ENCODE results near the gene CSMD2. TPM values are rescaled to one million over a fixed set of nuclear protein-coding genes. Genes with fewer than 3 reads are reported as not detected.
A peak's percentile ranks its signal among the peaks of the same experiment; 100 is the strongest.

CSMD2 gene
- total RNA-seq, 1 donor from 2014 or later, result 0.75 TPM

DNA sequence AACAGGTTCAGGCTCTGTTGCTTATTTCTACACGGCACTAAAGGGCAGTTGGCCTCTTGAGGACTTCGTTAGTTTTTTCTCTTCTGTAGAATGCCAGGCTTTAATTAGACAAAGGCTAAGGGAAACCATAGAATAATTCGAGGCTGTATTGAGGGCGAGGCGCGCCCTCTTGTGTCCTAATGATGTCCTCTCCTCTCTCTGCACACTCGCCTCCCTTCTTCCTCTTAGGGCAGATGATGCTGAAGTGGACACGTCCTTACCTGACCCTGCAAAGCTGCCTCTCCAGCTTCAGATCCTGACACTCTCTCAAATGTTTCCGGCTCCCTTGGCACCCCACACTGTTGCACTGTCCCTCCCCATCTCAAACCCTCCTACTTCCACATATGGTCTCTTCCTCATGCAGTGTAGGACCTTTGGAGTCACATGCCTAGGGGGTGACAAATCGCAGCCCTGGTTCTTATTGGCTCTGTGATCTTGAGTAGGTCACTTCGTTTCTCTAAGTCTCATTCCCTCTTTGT lies 694.5 kb downstream of the CSMD2 start:
- H3K27me3 ChIP-seq (ENCODE audit: control insufficient read depth, insufficient read depth, low read length), result no peaks in the 10 kb centered on the region
- H3K4me3 ChIP-seq (ENCODE audit: low read depth, low read length), result no peak overlapping the region
- no peaks in the 10 kb centered on the region for H3K36me3 ChIP-seq (ENCODE audit: control insufficient read depth, insufficient read depth, low read length)
- TF ChIP-seq, protein P1, sequence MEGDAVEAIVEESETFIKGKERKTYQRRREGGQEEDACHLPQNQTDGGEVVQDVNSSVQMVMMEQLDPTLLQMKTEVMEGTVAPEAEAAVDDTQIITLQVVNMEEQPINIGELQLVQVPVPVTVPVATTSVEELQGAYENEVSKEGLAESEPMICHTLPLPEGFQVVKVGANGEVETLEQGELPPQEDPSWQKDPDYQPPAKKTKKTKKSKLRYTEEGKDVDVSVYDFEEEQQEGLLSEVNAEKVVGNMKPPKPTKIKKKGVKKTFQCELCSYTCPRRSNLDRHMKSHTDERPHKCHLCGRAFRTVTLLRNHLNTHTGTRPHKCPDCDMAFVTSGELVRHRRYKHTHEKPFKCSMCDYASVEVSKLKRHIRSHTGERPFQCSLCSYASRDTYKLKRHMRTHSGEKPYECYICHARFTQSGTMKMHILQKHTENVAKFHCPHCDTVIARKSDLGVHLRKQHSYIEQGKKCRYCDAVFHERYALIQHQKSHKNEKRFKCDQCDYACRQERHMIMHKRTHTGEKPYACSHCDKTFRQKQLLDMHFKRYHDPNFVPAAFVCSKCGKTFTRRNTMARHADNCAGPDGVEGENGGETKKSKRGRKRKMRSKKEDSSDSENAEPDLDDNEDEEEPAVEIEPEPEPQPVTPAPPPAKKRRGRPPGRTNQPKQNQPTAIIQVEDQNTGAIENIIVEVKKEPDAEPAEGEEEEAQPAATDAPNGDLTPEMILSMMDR (IDR thresholded peaks at IDR 0.05; ENCODE audit: insufficient read depth, low read length, poor library complexity, severe bottlenecking), result peak; percentile 82
- DNase-seq (ENCODE audit: low read depth), result no peak

DNA sequence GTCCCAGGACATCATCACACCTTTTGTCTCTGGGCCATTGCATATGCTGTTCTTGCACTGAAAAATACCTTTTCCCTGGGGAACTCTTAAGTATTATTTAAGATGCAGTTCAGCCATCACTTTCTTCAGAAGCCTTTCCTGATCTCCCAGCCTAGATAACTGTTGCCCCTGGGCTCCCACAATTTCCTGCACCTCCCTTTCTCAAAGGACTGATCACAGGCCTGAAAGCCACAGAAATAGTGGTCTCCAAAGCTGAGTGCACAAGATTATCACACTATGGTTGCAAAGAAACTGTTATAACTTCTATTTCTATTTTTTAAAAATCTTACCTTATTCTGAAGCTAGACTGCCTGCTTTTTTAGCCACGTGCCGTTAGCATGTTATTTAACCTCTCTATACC lies 695.3 kb downstream of the CSMD2 start:
- H3K4me3 ChIP-seq (ENCODE audit: low read depth, low read length), result no peak overlapping the region
- no peaks in the 10 kb centered on the region for H3K36me3 ChIP-seq (ENCODE audit: control insufficient read depth, insufficient read depth, low read length)
- no peaks in the 10 kb centered on the region for H3K27me3 ChIP-seq (ENCODE audit: control insufficient read depth, insufficient read depth, low read length)
- no peak for DNase-seq (ENCODE audit: low read depth)
- TF ChIP-seq, protein P1 (IDR thresholded peaks at IDR 0.05; ENCODE audit: insufficient read depth, low read length, poor library complexity, severe bottlenecking), result no peak

DNA sequence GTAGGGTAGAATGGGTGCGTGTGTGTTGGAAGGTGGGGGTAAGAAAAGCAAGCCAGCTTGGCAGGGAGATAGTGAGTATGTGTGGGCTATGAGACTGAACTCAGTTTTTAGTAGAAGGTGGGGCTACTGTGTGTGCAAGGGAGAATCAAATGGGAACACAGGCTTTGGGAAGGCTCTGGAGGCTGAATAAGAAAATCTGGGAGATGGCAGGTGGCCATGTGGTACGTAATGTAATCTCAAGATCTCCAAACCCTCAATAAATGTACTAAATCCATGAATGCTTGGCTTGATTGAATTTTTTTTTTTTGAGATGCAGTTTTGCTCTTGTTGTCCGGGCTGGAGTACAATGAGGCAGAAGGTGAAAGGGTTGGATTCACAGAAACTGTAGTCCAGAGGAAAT lies 696.1 kb downstream of the CSMD2 start:
- no peak for DNase-seq (ENCODE audit: low read depth)
- Histone ChIP-seq H3K36me3 (ENCODE audit: control insufficient read depth, insufficient read depth, low read length) (no peaks in the 10 kb centered on the region), H3K27me3 (ENCODE audit: control insufficient read depth, insufficient read depth, low read length) (no peaks in the 10 kb centered on the region), H3K4me3 (ENCODE audit: low read depth, low read length) (no peak overlapping the region)
- TF ChIP-seq, protein P1 (IDR thresholded peaks at IDR 0.05; ENCODE audit: insufficient read depth, low read length, poor library complexity, severe bottlenecking), result no peak

DNA sequence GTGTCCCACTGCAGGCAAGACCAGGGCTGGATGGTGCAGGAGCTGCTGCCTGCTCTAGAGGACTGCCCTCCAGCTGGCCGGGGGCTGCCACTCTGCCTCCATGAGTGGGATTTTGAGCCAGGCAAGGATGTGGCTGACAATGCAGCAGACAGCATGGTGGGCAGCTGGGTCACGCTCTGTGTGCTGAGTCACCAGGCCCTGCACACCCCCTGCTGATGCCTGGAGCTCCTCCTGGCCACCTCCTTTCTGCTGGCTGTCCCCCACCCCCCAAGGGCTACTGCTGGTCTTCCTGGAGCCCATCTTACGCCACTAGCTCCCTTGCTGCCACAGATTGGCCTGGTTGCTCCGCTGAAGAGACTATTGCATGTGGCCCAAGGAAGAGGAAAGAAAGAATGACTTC lies 696.5 kb downstream of the CSMD2 start:
- H3K36me3 ChIP-seq (ENCODE audit: control insufficient read depth, insufficient read depth, low read length), result no peaks in the 10 kb centered on the region
- no peaks in the 10 kb centered on the region for H3K27me3 ChIP-seq (ENCODE audit: control insufficient read depth, insufficient read depth, low read length)
- DNase-seq (ENCODE audit: low read depth), result no peak
- no peak overlapping the region for H3K4me3 ChIP-seq (ENCODE audit: low read depth, low read length)
- TF ChIP-seq, protein P1 (IDR thresholded peaks at IDR 0.05; ENCODE audit: insufficient read depth, low read length, poor library complexity, severe bottlenecking), result no peak

DNA sequence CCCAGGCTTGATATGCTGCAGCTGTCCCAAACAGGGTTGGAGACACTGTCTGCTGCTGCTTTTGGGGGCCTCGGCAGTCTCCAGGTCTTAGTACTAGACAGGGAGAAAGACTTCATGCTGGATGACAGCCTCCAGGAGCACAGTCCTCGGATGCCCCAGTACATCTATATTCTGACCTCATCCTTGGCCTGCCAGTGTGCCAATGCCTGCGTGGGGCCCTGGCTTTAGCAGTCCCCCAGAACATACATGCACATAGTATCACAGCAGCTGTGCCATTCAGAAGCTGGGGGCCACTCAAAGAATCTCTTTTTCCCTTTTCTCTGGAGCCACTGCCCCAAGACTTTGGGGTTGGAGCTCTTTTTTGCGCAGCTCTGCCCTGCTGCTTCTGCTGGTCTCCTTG lies 697.0 kb downstream of the CSMD2 start:
- TF ChIP-seq, protein P1 (IDR thresholded peaks at IDR 0.05; ENCODE audit: insufficient read depth, low read length, poor library complexity, severe bottlenecking), result no peak
- no peaks in the 10 kb centered on the region for H3K36me3 ChIP-seq (ENCODE audit: control insufficient read depth, insufficient read depth, low read length)
- H3K27me3 ChIP-seq (ENCODE audit: control insufficient read depth, insufficient read depth, low read length), result no peaks in the 10 kb centered on the region
- DNase-seq (ENCODE audit: low read depth), result no peak
- H3K4me3 ChIP-seq (ENCODE audit: low read depth, low read length), result no peak overlapping the region

DNA sequence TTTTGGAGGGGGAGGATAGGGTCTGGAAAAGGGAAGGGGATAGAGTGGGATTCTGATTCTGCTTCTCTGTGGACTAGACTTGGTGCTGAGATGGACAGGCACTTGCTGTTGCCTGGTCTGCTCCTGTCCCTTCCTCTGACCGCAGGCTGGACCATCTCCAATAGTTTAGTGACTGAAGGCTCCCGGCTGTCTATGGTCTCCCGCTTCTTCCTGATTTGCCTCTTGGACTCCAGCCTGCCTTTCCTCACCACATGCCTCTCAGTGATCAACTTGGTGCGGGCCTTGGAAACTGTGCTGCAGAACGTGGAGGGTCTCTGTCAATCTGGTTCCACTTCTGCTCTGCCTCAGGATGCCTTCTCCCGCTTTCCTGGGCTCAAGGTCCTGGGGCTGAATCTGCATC lies 698.9 kb downstream of the CSMD2 start:
- Histone ChIP-seq H3K4me3 (ENCODE audit: low read depth, low read length) (no peak overlapping the region), H3K27me3 (ENCODE audit: control insufficient read depth, insufficient read depth, low read length) (no peaks in the 10 kb centered on the region), H3K36me3 (ENCODE audit: control insufficient read depth, insufficient read depth, low read length) (no peaks in the 10 kb centered on the region)
- no peak for DNase-seq (ENCODE audit: low read depth)
- TF ChIP-seq, protein P1 (IDR thresholded peaks at IDR 0.05; ENCODE audit: insufficient read depth, low read length, poor library complexity, severe bottlenecking), result no peak
